OCI-LY7 (cell line): ENCODE measurements around the gene CDKAL1.
"Not testable (repeated sequence)": the region's sequence is repeated elsewhere in the genome, so short reads cannot be mapped to it uniquely, and the experiment has no call there.

Experiments used
- CTCF ChIP-seq: fragments of 200-600 bp; sonication (generic); conservative IDR thresholded peaks from 2 replicates; pipeline ENCODE4 v1.5.1; 2014; ENCODE audit warnings: mild to moderate bottlenecking, antibody characterized with exemption, low read length, moderate library complexity, mixed read lengths
- EZH2phosphoT487 ChIP-seq: fragments of 200-600 bp; sonication (generic); IDR thresholded peaks from 2 replicates; pipeline ENCODE4 v1.6.1; 2018; ENCODE audit warnings: low read depth, borderline replicate concordance, mild to moderate bottlenecking, mixed run types, antibody characterized with exemption, low read length, moderate library complexity, mixed read lengths

- TF ChIP-seq CTCF, result peak; percentile 70
- not testable (repeated sequence) for TF ChIP-seq EZH2phosphoT487
These were observed 5.2 kb upstream of the CDKAL1 start for GRCh38 chr6:20529086-20529448.
